GM19099 (cell line): ENCODE results near the gene UBL4B.

ENCODE experiments used
- POLR2A ChIP-seq: IDR thresholded peaks from 3 replicates; pipeline ENCODE4 v1.6.1; 2011; ENCODE audit warnings: low read depth; ENCODE audit not compliant: insufficient read length; ENCODE audit errors: extremely low read depth

Gene UBL4B

GRCh38 chr1:110112143-110112542, at the start of gene UBL4B:
TSS of gene UBL4B (plus strand) at chr1:110112443. CDS start at chr1:110112535, 92 bp downstream.
- no peak for TF ChIP-seq POLR2A

- no peak for TF ChIP-seq POLR2A
Observed at GRCh38 chr1:110062612-110063011, 49.6 kb upstream of the UBL4B start.

- TF ChIP-seq POLR2A, result no peak
Observed at GRCh38 chr1:110063781-110064180, 48.5 kb upstream of the UBL4B start.

- no peak for TF ChIP-seq POLR2A
Observed at GRCh38 chr1:110064576-110065337, 47.5 kb upstream of the UBL4B start.

- TF ChIP-seq POLR2A, result no peak
Observed at GRCh38 chr1:110065841-110066240, 46.4 kb upstream of the UBL4B start.

GRCh38 chr1:110067479-110067892, 44.8 kb upstream of the UBL4B start:
- TF ChIP-seq POLR2A, result no peak

- TF ChIP-seq POLR2A, result no peak
Observed at GRCh38 chr1:110067893-110068645, 44.2 kb upstream of the UBL4B start.

GRCh38 chr1:110068646-110069403, 43.4 kb upstream of the UBL4B start:
- TF ChIP-seq POLR2A, result no peak

- no peak for TF ChIP-seq POLR2A
Observed at GRCh38 chr1:110069404-110070281, 42.6 kb upstream of the UBL4B start.

GRCh38 chr1:110070282-110070669, 42.0 kb upstream of the UBL4B start:
- TF ChIP-seq POLR2A, result no peak

- TF ChIP-seq POLR2A, result no peak
Observed at GRCh38 chr1:110070671-110071242, 41.5 kb upstream of the UBL4B start, which contains the start of gene ALX3. TSS of gene ALX3 (minus strand) at chr1:110070672. CDS start at chr1:110070612, 60 bp downstream.

- TF ChIP-seq POLR2A, result no peak
Observed at GRCh38 chr1:110074166-110074565, 38.1 kb upstream of the UBL4B start.

- no peak for TF ChIP-seq POLR2A
Observed at GRCh38 chr1:110076789-110077500, 35.3 kb upstream of the UBL4B start.
